Measurements from ENCODE around the gene EGLN2. TPM values are rescaled to one million over a fixed set of nuclear protein-coding genes. Genes with fewer than 3 reads are reported as not detected.

Gene EGLN2
- total and polyA plus RNA-seq, 9 of the 15 experiments (the other 6 are each of a cell fraction or from before 2014, with no cell fraction given), result 9.6 to 114 (median 71.0) TPM

- TF ChIP-seq RERE (CRISPR knock-in tag; IDR thresholded peaks at IDR 0.05; ENCODE audit: borderline replicate concordance) (no peak), SMARCA5 (IDR thresholded peaks at IDR 0.05) (no peak), ZNF609 (CRISPR knock-in tag; IDR thresholded peaks at IDR 0.05; ENCODE audit: borderline replicate concordance) (no peak), ZBTB5 (IDR thresholded peaks at IDR 0.05) (no peak), NFYB (IDR thresholded peaks at IDR 0.05; ENCODE audit: extremely low read depth, insufficient read length) (no peak), EWSR1 (IDR thresholded peaks at IDR 0.05; ENCODE audit: borderline replicate concordance, low read depth, partially characterized antibody) (no peak), CUX1 (CRISPR knock-in tag; IDR thresholded peaks at IDR 0.05) (no peak), ETV1 (tag; conservative IDR thresholded peaks at IDR 0.05; ENCODE audit: low read depth) (0 out of 2 replicates have a peak, but pooled peaks have one; percentile 30)
These were observed 868 bp upstream of the EGLN2 start (continued) for GRCh38 chr19:40797963-40798682.

Measured in K562 (cell line).